ENCODE data around the gene FASTKD2. TPM values are rescaled to one million over a fixed set of nuclear protein-coding genes. Genes with fewer than 3 reads are reported as not detected.

FASTKD2 gene
- 28.9 and 34.6 TPM in 2 replicates for total RNA-seq (2022)
- percentile 94 among the genes with signal in this experiment for Bru-seq, nascent RNA
- BruChase-seq, experiment 1, labeled RNA remaining after a 6-hour chase: percentile 90 among the genes with signal in this experiment
- percentile 93 among the genes with signal in this experiment for BruChase-seq, experiment 2, labeled RNA remaining after a 2-hour chase
- long read RNA-seq, transcript FASTKD2-202 (12 exons, 2,586 nt): minor isoform, 45 of 161 reads
- long read RNA-seq, transcript FASTKD2-201 (12 exons, 3,188 nt): major isoform, 88 of 161 reads
- long read RNA-seq, partial matches to known transcripts: 12 of 161 reads
- long read RNA-seq, other reads (novel, unspliced or antisense): 16 of 161 reads

GRCh38 chr2:206765242-206766056 is at the start of gene FASTKD2, which contains the start of gene MDH1B:
TSS of gene FASTKD2 (plus strand) at chr2:206765606. CDS start at chr2:206766694, 1,088 bp downstream.
TSS of gene MDH1B (minus strand) at chr2:206765328. CDS start at chr2:206765271, 57 bp downstream.
- peaks cover 25% of the 10 kb centered on the region for H3K4me1 Mint-ChIP-seq (ENCODE audit: insufficient read depth, unreplicated experiment)
- intact Hi-C loops (cut with micrococcal nuclease): loop anchor here (5.0 kb wide), 2 partner anchors 73 to 208 kb away; no protein-coding TSS in a partner anchor
- TF ChIP-seq CTCF (IDR thresholded peaks at IDR 0.05; ENCODE audit: unreplicated experiment): no peak
- no peaks in the 10 kb centered on the region for H3K9me3 Mint-ChIP-seq (ENCODE audit: unreplicated experiment)
- H3K36me3 Mint-ChIP-seq (ENCODE audit: insufficient read depth, unreplicated experiment): peaks cover 28% of the 10 kb centered on the region
- H3K27ac Mint-ChIP-seq (ENCODE audit: low read depth, unreplicated experiment): peak within 1 kb of the TSS; percentile 97
- no peaks in the 10 kb centered on the region for H3K27me3 Mint-ChIP-seq (ENCODE audit: insufficient read depth, unreplicated experiment)
- POLR2A ChIA-PET: interaction anchor here (0.6 to 2.0 kb wide), 16 partner anchors 9 to 740 kb away, joined by 3 to 9 read pairs (median 3); partner anchors contain the start of genes INO80D and KLF7
- BruUV-seq (replicated peaks): TSS peak; percentile 69
- CTCF ChIA-PET: interaction anchor here (0.5 to 11.2 kb wide), 9 partner anchors 9 to 295 kb away, joined by 3 to 124 read pairs (median 3); no protein-coding TSS in a partner anchor
- peak within 1 kb of the TSS; percentile 85 for H3K4me3 Mint-ChIP-seq (ENCODE audit: unreplicated experiment)
- DNase-seq (ENCODE audit: unreplicated experiment): peak; percentile 94

GRCh38 chr2:206716623-206717022 is 48.8 kb upstream of the FASTKD2 start:
- BruUV-seq (replicated peaks): no TSS peak
- no peak overlapping the region for H3K27ac Mint-ChIP-seq (ENCODE audit: low read depth, unreplicated experiment)
- POLR2A ChIA-PET: interaction anchor here (0.5 kb wide), 1 partner anchor 16 kb away, joined by 3 read pairs; no protein-coding TSS in a partner anchor
- no peak for DNase-seq (ENCODE audit: unreplicated experiment)
- CTCF ChIA-PET: no interaction called here
- intact Hi-C loops (cut with micrococcal nuclease): no loop called here
- no peaks in the 10 kb centered on the region for H3K9me3 Mint-ChIP-seq (ENCODE audit: unreplicated experiment)
- H3K4me3 Mint-ChIP-seq (ENCODE audit: unreplicated experiment): no peak overlapping the region
- peaks cover 8% of the 10 kb centered on the region for H3K27me3 Mint-ChIP-seq (ENCODE audit: insufficient read depth, unreplicated experiment)
- no peaks in the 10 kb centered on the region for H3K36me3 Mint-ChIP-seq (ENCODE audit: insufficient read depth, unreplicated experiment)
- no peaks in the 10 kb centered on the region for H3K4me1 Mint-ChIP-seq (ENCODE audit: insufficient read depth, unreplicated experiment)
- no peak for TF ChIP-seq CTCF (IDR thresholded peaks at IDR 0.05; ENCODE audit: unreplicated experiment)

DNA sequence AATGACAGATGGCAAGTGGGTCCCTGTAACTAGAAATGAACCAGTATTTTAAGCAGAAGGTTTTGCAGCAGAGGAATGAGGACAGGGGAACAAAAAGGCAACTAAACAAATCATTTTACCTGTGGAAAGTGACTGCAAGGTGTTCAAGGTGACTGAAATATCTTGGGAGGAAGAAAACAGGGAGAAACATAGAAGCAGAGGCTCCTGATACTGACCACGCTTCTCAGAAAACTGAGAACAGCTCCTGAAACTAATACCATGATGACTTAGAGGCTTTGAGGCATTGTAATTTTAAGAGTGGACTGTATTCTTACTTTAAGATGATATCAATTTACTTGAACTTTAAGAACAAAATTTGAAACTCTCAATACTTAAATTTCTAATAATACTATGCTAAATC is 47.1 kb upstream of the FASTKD2 start, which contains the start of gene DYTN:
Gene DYTN, minus strand, starts transcription at position 101 of the 400 bp plus-strand sequence. CDS start 117 bp downstream, outside the sequence.
- Mint-ChIP-seq H3K9me3 (ENCODE audit: unreplicated experiment) (peaks cover 7% of the 10 kb centered on the region), H3K4me3 (ENCODE audit: unreplicated experiment) (no peak within 1 kb of the TSS), H3K27ac (ENCODE audit: low read depth, unreplicated experiment) (no peak within 1 kb of the TSS), H3K36me3 (ENCODE audit: insufficient read depth, unreplicated experiment) (no peaks in the 10 kb centered on the region), H3K27me3 (ENCODE audit: insufficient read depth, unreplicated experiment) (peaks cover 8% of the 10 kb centered on the region), H3K4me1 (ENCODE audit: insufficient read depth, unreplicated experiment) (no peaks in the 10 kb centered on the region)
- no peak for DNase-seq (ENCODE audit: unreplicated experiment)
- ChIA-PET POLR2A (interaction anchor here (0.5 kb wide), 1 partner anchor 410 kb away, joined by 3 read pairs; no protein-coding TSS in a partner anchor), CTCF (interaction anchor here (0.9 kb wide), 1 partner anchor 20 kb away, joined by 3 read pairs; no protein-coding TSS in a partner anchor)
- TF ChIP-seq CTCF (IDR thresholded peaks at IDR 0.05; ENCODE audit: unreplicated experiment): no peak
- intact Hi-C loops (cut with micrococcal nuclease): no loop called here
- BruUV-seq (replicated peaks): no TSS peak

Data from MCF 10A (cell line).